GM19328 (cell line): ENCODE measurements around the gene HLA-DQB2.
"Not testable (repeated sequence)": the region's sequence is repeated elsewhere in the genome, so short reads cannot be mapped to it uniquely, and the experiment has no call there.

Experiments used
- ATAC-seq: cut with Tn5 transposase; IDR thresholded peaks from one replicate; pipeline ENCODE4 v1.9.1; 2021; ENCODE audit warnings: mild to moderate bottlenecking, moderate library complexity; ENCODE audit not compliant: unreplicated experiment

HLA-DQB2 gene

DNA sequence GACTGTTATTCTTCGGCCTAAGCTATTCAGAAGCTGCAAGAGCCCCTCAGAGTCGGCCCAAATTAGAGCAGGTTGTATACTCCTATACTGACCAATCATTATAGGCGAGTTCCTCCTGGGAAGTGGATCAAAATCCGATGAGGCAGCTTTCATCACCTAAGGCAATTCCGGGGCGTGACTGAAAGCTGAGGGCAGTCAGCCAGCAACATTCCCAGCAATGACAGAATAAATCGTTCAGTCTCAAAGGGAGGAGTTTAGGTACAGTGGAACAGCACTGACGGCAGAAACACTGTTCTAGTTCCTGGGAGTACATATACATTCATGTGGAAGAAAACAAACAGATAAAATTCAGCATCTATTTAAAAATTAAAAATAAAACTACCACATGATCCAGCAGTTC, 10.8 kb downstream of the HLA-DQB2 start:
- no peak for ATAC-seq

DNA sequence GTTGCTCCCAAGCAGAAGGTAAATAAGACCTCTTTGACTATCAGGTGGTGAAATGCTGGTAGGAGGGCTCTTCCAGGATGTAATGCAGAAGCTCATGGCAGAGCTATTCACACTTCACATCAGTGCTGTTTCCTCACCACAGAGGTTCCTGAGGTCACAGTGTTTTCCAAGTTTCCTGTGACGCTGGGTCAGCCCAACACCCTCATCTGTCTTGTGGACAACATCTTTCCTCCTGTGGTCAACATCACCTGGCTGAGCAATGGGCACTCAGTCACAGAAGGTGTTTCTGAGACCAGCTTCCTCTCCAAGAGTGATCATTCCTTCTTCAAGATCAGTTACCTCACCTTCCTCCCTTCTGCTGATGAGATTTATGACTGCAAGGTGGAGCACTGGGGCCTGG, 17.7 kb downstream of the HLA-DQB2 start:
- ATAC-seq = not testable (repeated sequence)

DNA sequence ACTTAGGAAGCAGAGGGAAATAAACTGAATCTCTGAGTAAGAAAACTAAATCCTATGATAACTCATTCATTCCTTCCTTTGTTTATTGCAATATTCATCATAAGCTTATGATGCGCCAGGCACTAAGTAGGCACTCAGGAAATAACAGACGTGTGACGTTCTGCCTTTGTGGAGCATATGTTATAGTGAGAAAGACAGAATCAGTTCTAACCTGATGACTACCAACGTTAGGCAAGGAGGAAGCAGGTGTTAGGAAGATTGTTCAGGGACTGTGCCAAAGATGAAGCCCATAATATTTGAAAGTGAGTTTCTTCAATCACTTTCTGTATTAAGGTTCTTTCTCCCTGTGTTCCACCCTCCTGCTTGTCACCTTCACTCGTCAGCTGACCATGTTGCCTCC, 18.6 kb downstream of the HLA-DQB2 start:
- ATAC-seq = no peak

DNA sequence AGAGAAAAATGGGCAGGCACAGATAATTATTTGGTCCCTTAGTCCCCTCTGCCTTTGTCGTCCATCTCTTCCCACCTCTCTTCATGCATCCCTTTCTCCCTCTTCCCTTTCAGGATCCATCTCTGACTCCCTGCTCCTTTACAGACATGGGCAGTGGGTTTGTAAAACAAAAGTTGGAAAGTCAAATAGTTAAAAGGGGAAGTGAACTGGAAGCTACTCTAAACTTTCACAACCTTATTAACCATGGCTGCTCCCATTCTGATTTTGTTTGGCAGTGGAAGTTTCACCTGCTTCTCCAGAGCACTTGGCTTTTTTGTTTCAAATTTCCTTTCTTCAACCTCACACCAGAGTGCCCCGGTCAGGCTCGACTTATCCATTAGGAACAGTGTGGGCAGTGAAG, 21.0 kb downstream of the HLA-DQB2 start:
- no peak for ATAC-seq

DNA sequence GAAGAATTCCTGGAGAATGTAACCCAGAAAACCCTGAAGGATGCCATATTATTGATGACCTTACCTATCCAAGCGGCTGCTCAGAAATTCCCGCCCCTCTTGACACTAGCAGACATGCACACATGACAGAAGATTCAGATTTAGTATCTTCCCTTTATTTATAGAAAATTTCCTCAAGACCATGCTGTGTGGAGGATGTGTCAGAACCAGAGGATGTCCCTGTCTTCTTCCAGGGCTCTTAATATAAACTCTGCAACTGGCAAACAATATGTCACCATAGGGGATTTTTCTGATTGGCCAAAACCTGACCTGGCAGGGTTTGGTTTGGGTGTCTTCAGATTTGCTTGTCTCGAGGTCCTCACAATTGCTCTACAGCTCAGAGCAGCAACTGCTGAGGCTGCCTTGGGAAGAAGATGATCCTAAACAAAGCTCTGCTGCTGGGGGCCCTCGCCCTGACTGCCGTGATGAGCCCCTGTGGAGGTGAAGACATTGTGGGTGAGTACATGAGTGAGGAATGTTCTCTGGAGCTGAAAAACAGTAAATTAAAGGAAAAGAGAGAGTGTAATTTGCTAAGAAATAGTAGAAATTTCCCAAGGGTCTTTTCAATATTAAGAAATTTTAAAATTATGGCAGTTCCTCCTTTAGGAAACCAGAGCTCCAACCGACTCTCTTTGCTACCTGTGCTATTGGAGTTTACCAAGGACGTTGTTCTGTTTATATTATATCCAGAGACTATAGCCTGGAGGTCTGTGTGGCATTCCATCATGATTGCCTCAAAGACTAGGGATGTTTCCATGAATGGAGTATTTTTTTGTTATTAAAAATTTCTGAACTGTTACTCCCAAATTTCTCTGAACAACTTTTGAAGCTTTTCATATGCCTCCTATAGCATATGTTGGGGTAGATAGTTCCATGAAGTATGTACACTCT, 22.0 kb downstream of the HLA-DQB2 start, which contains the start of gene HLA-DQA2:
Gene HLA-DQA2 (plus strand): TSS at position 361 of the 930 bp plus-strand sequence. CDS start 53 bp downstream, at position 414.
- no peak for ATAC-seq

DNA sequence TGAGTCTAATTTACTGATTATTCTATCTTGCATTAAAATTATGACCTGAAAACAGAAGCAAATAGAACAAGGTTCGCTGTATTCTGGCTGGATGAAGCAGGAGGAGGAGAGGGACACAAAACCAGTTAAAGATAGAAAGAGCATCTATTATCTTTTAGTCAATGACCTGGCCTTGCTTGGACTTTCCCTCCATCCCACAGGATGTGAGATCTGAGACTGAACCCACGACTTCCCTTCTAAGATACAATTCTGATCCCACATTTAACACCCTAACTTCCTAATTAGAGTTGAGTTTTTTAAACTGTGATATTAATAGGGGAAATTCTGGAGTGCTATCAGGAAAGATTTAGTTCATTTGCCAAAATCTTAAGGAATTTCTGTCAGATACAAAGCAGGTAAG, 25.2 kb downstream of the HLA-DQB2 start:
- no peak for ATAC-seq

DNA sequence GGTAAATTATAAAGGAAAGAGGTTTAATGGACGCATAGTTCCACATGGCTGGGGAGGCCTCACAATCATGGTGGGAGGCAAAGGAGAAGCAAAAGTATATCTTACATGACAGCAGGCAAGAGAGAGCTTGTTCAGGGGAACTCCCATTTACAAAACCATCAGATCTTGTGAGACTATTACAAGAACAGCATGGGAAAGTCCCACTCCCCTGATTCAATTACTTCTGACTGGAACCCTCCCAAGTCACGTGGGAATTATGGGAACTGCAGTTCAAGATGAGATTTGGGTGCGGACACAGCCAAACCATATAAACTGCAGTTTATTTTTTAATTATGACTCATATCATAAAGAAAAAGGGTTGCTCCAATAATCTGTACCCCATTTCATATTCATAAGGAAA, 44.5 kb downstream of the HLA-DQB2 start:
- no peak for ATAC-seq

DNA sequence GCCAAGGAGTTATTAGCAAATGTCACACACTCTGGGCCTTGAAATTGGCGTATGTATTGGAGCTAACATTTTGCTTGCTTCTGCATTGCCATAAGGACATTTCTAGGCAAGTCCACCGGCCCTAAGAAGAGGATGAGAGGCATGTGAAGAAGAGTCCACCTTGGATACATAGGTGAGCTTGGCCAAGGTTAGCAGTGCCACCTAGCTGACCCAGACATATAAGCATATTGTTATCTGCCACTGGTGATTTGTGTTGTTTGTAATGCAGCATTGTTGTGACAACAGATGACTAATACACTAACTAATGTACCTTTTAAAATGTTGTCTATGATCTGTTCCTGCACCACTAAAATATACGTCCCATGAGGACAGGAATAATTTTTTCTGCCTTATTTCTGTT, 46.9 kb downstream of the HLA-DQB2 start:
- ATAC-seq = no peak

DNA sequence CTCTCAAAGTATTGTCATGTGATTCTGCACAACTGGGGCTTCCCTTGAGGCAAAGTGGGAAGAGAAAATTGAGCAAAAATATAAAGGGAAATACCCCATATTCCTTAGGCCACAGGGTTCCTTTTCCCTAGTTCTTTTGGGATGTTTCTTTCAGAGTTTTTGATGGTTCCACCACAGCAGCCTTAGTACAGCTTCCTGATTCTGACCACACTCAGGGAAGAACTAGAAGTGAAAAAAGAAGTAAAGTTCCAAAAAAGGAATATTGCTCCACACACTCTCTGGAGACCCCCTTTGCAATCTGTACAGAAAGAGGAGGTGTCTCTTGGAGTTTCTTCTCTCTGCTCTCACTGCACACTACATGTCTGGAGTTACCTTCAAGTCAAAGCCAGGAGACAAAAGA, 50.1 kb downstream of the HLA-DQB2 start:
- ATAC-seq = no peak

DNA sequence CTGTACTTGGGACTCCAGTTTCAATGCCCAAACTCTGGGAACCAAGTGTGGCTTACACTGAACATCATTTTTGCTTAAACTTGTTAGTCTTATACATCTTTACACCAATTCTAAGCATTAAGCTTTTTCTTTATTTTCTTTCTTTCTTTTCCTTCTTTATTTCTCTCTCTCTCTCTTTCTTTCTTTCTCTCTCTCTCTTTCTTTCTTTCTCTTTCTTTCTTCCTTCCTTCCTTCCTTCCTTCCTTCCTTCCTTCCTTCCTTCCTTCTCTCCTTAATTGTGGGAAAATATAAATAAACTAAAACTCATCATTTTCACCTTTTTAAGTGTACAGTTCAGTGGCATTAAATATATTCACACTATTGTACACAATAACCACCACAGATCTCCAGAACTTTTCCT, 53.7 kb downstream of the HLA-DQB2 start:
- no peak for ATAC-seq
